Measurements from ENCODE around the gene VASP.

The VASP gene

DNA sequence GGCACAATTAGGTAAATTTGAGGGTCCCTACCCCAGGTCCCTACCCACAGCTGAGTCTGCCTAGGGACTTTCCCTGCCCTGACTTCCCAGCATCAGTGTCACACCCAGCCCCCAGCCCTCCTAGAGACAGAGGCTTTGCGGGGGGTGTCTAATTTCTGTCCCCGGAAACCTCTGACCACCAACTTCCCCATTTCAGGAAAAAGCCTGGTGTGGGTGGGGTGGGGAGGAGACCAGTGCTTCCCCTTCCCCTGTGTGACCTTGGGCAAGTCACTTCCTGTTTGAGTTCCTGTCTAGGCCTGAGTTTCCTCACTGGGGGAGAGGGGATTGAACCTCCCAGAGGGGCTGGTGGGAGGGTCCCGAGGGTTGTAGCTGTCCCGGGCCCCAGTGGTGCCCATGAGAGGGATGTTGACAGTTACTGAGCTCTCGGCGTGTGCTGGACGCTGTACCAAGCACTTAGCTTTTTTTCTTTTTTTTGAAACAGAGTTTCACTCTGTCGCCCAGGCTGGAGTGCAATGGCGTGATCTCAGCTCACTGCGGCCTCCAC, 7.9 kb downstream of the VASP start:
- DNase-seq (ENCODE audit: low read depth, low spot score), result no peak

DNA sequence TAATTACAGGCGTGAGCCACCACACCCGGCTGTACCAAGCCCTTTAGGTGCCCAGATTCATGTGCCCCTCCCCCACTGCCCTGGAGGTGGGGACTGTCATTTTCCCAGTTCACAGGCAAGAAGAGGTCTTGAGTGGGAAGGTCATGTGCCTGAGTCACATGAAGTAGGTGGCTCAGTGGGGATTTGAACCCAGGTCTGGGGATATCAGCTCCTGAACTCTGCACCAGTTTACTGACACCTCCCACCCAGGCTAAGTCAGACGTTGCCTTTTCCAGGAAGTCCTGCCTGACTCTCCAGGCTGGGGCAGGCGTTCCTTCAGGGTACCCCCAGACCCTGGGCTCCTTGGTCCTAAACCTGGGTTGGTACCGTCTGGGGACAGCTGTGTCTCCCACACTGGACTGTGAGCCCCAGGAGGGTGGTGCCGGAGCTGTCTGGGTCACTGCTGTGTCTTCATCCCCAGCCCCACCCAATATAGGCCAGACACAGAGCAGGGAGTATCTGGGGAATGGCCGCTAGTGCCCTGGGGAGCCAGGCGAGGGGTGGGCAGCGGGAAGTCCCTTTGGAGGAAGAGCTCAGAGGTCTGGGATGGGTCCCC, 8.6 kb downstream of the VASP start:
- no peak for DNase-seq (ENCODE audit: low read depth, low spot score)

DNA sequence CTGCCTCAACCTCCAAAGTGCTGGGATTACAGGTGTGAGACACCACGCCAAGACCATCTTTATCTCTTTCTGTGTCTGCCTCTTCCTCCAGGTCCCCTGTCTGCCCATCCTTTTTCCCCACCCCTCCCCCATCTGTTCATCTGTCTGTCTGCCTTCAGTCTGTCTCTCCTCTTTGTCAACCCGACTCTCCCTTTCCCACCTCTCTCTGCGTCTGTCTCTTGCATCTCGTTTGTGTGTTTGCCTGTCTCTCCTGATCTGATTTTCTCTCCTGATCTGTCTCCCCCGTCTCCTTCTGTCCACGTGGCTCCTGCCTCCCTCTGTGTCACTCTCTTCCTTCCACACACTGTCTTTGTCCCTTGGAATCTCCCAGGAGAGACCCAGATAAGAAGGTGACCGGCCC, 10.0 kb downstream of the VASP start:
- no peak for DNase-seq (ENCODE audit: low read depth, low spot score)

DNA sequence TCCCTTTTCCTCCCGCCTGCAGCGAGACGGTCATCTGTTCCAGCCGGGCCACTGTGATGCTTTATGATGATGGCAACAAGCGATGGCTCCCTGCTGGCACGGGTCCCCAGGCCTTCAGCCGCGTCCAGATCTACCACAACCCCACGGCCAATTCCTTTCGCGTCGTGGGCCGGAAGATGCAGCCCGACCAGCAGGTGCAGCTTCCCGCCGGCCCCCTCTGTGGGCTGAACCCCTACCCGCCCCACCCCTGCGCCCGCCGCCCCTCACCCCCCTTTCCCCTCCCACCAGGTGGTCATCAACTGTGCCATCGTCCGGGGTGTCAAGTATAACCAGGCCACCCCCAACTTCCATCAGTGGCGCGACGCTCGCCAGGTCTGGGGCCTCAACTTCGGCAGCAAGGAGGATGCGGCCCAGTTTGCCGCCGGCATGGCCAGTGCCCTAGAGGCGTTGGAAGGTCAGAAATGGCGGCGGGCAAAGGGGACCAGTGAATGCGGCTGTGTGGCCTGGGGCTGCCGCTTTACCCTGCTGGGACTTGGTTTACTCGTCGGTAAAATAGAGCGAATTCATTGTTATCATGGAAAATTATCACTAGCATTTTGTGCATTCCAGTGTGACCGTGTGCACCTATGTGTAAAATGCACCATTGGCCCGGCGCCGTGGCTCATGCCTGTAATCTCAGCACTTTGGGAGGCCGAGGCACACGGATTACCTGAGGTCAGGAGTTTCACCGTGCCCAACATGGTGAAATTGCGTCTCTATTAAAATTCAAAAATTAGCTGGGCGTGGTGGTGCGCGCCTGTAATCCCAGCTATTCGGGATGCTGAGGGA, 10.6 kb downstream of the VASP start:
- DNase-seq (ENCODE audit: low read depth, low spot score), result no peak

DNA sequence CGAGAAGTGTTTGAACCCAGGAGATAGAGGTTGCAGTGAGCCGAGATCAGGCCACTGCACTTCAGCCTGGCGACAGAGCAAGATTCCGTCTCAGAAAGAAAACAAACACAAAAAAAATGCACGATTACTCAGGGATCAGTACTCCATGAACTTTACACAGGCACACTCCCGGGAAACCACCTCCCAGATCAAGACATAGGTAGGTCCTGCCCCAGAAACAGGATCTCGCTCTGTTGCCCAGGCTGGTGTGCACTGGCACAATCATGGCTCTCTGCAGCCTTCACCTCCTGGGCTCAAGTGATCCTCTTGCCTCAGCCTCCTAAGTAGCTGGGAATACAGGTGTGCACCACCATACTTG, 11.2 kb downstream of the VASP start:
- DNase-seq (ENCODE audit: low read depth, low spot score), result no peak

DNA sequence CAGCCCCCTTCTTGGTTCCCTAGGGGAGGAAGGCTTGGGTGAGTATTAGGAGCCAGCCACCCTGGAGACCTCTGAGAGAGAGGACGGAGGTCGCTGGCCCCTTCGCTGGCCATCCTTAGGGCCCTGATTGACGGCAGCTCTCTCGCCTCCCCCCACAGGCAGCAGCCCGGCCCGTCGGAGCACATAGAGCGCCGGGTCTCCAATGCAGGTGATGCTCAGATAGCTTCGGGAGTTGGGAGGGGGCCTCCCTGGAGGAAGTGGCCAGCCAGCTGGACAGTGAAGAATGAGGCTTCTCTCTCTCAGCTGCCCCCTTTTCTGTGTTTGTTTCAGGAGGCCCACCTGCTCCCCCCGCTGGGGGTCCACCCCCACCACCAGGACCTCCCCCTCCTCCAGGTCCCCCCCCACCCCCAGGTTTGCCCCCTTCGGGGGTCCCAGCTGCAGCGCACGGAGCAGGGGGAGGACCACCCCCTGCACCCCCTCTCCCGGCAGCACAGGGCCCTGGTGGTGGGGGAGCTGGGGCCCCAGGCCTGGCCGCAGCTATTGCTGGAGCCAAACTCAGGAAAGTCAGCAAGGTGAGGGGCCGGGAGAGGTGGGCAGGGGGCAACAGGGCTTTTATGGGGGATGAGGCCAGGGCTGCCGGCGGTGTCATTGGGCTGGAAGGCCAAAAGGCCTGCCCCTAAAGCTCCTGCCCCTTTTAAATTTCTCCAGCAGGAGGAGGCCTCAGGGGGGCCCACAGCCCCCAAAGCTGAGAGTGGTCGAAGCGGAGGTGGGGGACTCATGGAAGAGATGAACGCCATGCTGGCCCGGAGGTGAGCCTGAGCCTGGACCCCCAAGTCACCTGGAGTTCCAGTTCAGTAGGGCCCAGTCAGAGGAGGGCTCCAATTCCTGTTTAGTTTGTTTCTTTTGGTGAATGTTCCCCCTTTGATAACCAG, 15.0 kb downstream of the VASP start:
- no peak for DNase-seq (ENCODE audit: low read depth, low spot score)

DNA sequence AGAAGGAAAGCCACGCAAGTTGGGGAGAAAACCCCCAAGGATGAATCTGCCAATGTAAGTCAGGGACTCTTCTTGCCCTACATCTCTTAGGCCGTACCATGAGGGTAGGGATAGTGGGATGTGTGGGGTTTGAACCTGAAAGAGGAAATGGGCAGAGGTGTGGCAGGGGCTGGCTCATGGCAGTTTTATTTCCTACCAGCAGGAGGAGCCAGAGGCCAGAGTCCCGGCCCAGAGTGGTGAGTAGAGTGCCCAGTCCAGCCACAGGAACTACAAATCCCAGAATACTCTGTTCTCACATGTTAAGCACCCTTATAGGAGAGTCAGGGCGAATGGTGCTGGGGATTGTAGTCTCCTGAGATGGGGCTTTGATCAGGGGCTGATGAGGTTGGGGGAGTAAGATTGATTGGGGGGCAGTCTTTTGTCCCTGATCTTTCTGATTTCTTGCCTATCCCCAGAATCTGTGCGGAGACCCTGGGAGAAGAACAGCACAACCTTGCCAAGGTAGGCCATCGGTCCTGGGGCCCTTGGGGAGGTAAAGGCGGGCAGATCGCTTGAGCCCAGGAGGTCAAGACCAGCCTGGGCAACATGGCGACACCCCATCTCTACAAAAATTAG, 16.5 kb downstream of the VASP start:
- DNase-seq (ENCODE audit: low read depth, low spot score), result peak; percentile 48

DNA sequence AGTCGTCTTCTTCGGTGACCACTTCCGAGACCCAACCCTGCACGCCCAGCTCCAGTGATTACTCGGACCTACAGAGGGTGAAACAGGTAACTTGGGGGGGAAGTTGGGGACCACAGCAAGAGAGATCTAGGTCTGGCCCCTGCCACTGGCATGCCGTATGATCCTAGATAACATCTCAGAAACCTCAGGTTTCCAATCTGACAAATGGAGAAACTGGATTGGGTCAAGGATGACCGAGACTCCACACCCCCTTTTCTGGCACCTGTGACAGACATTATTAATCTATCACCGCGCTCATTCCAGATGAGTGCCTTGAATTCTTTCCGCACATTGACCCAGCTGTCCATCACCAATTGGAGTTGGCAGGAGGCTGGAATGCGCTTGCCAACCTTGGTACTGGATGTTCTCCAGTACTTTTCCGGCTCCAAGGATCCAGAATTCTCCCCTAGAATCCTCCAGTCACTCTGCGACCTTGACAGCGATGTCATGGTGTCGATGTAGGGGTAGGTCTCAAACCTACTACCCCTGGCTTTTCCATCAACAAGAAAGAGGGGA, 17.4 kb downstream of the VASP start:
- no peak for DNase-seq (ENCODE audit: low read depth, low spot score)

DNA sequence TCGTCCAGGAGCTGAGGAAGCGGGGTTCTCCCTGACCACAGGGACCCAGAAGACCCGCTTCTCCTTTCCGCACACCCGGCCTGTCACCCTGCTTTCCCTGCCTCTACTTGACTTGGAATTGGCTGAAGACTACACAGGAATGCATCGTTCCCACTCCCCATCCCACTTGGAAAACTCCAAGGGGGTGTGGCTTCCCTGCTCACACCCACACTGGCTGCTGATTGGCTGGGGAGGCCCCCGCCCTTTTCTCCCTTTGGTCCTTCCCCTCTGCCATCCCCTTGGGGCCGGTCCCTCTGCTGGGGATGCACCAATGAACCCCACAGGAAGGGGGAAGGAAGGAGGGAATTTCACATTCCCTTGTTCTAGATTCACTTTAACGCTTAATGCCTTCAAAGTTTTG, 18.9 kb downstream of the VASP start:
- DNase-seq (ENCODE audit: low read depth, low spot score), result no peak

DNA sequence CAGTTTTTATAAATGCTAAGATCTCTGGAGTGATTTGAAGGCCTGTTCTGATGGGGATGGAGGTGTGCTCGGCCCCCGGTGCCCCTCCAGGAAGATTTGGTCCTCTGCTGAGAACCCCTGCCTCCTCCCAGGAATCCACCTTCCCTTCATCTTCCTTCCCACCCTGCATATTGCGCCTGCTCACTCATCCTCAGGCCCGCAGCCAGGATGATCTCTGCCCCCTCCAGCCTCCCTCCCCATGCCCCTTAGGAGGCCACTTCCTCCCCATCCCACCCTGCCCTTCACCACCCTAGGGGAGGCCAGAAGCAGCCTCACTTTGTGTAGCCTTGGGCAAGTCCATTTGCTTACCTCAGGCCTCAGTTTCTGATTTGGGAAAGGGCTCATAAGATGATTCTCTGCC, 19.7 kb downstream of the VASP start:
- DNase-seq (ENCODE audit: low read depth, low spot score), result no peak

DNA sequence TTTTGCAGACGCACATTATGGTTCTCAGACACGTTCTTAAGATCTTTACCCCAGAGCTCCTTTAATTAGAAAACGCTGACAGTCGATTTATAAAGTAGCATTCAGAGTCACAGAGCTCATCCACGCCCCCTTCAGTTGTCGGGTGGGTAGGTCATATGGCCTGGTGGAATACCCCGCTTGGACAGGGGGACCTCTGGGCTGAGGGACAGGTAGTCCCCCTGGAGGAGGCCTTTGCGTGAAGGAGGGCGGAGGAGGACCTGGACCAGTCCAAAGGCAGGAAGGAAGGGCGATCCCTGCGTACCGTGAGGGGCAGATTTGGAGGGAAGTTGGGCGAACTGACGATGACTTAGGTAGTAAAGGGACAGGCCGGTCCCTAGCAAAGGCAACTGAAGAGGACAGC, 20.5 kb downstream of the VASP start:
- DNase-seq (ENCODE audit: low read depth, low spot score), result no peak

DNA sequence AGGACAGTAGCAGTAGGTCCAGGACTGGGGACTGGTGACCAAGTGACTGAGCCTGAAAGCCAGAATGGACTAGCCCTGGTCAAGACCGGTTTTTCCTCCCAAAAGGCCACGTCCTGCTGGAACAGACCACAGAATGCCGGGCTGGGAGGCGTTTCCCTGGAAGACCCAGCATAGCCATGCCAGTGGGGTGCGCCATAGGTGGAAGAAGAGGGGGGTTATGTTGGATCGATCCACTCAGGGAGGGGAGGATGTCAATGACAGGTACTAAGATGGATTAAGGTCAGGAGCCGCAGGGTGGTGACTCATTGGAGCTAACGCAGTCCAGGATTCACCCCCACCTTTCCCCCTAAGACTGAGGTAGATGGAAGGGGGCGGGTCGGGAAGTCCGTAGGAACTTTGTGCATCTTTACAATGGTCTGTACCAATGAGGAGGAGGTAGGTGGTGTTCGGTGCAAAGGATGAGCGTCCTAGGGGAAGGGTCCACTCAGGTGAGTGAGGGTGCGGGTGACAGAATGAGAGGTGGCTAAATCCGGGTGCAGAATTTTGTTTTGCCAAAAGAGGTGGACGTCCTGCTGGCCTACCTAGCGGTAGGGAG, 21.0 kb downstream of the VASP start:
- DNase-seq (ENCODE audit: low read depth, low spot score), result no peak

DNA sequence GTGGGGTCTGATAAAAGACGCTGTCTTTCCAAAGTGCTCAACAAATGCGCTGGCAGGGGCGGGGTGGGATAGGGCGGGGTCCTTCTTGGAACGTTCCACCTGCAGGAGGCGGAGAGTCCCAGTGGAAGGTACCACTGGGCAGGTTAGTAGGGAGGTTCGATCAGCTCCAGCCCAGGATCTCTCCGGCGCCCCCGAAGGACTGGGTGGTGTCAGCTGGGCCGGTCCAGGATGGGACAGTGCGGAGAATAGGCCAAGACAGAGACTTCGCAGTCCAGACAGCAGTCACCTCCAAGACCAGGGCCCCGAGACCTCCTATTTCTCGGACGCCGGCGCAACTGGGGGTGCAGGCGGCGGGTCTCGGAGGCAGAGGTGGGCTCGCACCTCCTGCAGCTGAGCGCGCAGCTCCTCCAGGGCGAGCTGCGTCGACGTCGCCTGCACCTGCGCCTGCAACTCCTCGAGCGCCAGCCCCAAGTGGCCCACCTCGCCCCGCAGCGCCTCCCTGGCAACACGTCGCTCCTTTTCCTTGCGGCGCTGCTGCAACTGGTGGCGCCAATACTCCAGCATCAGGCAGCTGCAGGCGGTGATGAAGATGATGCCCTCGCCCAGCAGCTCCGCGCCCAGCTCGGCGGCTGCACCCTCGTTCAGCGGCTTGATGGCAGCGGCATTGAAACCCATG, 21.6 kb downstream of the VASP start:
- DNase-seq (ENCODE audit: low read depth, low spot score), result no peak

DNA sequence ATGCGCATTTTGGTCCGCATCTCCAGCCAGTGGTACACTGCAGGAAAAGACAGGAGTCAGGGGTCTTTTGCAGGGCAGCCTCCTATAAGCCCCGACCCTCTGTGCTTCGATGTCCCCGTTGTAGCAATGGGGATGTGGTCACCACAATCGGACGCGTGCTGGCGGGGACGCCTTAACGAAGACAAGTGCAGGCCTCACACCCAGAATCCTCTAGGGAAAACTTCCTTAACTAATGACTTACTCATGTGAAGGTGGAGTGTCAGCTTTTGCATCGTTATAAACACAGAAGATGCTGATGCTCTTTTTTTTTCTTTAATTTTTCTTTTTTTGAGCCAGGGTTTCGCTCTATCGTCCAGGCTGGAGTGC, 22.1 kb downstream of the VASP start:
- no peak for DNase-seq (ENCODE audit: low read depth, low spot score)

DNA sequence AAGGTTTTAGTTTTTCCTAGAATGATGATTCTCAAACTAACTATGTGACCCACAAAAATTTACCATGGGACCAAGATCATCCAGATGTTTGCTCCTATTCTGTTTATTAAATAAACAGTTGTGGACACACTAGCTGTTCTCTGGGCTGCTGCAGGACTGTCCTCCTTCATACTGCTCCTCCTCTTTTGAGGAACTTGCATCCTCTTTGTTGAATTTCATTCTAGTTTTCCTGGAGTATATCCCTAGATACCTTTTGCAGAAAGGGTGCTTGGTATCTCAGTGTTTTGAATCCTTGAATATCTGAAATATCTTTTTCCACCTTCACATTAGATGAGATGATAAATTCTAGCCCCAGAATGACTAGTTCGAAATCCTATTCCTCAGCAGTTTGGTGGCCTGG, 24.1 kb downstream of the VASP start:
- no peak for DNase-seq (ENCODE audit: low read depth, low spot score)

DNA sequence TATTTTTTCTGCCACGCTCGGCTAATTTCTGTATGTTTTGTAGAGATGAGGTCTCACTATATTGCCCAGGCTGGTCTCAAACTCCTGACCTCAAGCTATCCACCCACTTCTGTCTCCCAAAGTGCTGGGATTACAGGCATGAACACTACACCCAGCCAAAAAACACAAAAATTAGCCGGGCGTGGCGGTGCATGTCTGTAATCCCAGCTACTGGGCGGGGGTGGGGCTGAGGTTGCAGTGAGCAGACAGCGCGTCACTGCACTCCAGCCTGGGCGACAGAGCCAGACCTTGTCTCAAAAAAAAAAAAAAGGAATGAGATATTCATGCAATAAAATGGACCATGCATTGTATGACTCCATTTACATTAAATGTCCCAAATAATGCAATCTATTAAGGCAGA, 32.2 kb downstream of the VASP start:
- DNase-seq (ENCODE audit: low read depth, low spot score), result no peak

DNA sequence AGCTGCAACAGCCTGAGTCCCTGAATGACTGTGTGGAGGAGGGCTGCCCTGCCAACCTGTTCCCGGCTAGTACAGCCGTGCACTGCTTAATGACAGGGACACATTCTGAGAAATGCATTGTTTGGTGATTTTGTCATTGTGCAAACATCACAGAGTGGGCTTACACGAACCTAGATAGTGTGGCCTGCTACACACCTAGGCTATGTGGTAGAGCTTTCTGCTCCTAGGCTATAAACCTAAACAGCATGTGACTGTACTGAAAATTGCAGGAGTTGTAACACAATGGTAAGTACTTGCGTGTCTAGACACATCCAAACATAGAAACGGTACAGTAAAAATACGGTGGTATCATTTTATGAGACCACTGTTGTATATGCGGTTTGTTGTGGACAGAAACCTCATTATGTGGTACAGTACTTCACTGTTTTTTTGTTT, 35.0 kb downstream of the VASP start:
- DNase-seq (ENCODE audit: low read depth, low spot score), result no peak

DNA sequence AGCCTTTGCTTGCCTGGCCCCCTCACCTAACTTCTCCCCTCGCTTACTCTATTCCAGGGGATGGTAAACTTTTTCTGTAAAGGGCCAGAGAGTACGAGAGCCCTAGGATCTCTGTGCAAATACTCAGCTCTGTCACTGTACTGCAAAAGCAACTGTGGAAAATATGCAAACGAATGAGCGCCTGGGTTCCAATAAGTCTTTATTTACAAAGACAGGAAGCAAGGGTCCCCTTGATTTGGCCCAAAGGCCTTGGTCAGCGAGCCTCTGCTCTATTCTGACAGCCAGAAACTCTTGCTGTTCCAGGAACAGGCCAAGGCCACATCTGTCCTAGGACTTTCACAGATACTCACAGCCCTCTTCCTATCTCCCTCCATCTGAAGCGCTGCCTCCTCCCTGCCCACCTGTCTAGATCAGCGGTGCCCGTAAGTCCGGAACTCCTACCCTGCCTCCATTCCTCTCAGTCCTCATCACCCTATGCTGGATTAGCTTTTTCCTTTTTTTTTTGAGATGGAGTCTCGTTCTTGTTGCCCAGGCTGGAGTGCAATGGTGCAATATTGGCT, 40.0 kb downstream of the VASP start:
- no peak for DNase-seq (ENCODE audit: low read depth, low spot score)

DNA sequence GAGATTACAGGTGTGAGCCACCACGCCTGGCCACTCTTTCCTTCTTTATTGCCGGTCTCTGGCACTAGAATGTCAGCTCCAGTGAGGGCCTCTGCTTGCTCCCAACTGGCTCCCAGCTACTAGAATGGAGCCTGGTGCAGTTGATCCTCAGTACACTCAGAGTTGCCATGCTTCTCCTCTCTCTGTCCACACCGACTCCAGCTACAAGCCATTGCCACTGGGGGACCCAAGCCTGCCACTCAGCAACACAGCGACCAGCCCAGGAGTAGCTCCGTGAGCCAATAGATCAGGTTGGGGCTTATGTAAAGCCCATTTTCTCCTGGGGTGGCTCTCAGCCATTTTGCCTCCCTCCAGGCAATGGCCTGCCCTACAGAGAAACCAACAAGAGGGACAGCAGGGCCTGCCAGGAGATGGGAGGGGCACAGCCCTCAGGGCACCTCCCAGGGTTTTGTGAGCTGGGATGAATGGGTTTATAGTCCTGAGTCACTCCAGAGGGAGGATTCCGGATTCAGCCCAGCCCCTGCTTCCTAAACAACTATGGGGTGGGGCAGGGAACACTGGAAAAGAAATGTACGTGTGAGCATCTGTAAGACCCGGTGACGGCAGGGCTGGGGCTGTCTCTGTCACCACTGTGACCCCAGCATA, 40.8 kb downstream of the VASP start:
- DNase-seq (ENCODE audit: low read depth, low spot score), result no peak

DNA sequence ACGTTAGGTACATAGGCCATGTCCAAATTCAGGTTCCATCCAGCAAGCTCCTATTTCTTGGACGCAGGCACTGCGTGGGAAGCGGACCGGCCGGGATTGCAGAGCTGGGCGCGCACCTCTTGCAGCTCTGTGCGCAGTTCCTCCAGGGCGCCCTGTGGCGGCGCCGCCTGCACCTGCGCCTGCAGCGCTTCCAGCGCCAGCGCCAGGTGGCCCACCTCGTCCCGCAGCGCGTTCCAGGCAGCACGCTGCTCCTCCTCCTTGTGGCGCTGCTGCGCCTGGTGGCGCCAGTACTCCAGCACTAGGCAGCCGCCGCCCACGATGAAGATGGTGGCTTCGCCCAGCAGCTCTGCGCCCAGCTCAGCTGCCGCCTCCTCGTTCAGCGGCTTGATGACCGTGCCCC, 46.2 kb downstream of the VASP start:
- no peak for DNase-seq (ENCODE audit: low read depth, low spot score)

Data from activated CD4-positive, CD25-positive, alpha-beta regulatory T cell treated with anti-CD3 and anti-CD28 coated beads, Interleukin-2, amount 50 U/mL, for 16 hours (primary cell).